Stimulated activated memory B cell treated with anti-CD40 and anti-IgM and Interleukin-4, amounts not matched to agents 10 μg/mL and 1 μg/mL and 100 μg/mL, for 72 hours (primary cell): ENCODE measurements around the gene KANSL3.

Experiments
- ATAC-seq: fragments of 150-1000 bp; cut with Tn5 transposase; 2 replicates; pipeline ENCODE4 v1.10.0; 2021
- H3K27ac Mint-ChIP-seq: one replicate; pipeline ENCODE4 v1.8.0; 2022; ENCODE audit warnings: mild to moderate bottlenecking, mixed read lengths
- H3K27me3 Mint-ChIP-seq: one replicate; pipeline ENCODE4 v1.8.0; 2022; ENCODE audit warnings: mixed read lengths
- H3K36me3 Mint-ChIP-seq: one replicate; pipeline ENCODE4 v1.8.0; 2022; ENCODE audit warnings: mixed read lengths
- H3K4me1 Mint-ChIP-seq: one replicate; pipeline ENCODE4 v1.8.0; 2022; ENCODE audit warnings: mixed read lengths
- H3K4me3 Mint-ChIP-seq: one replicate; pipeline ENCODE4 v1.8.0; 2022; ENCODE audit warnings: mild to moderate bottlenecking, moderate library complexity, mixed read lengths
- H3K9me3 Mint-ChIP-seq: one replicate; pipeline ENCODE4 v1.8.0; 2022; ENCODE audit warnings: mixed read lengths

Gene KANSL3

GRCh38 chr2:96550787-96551604 is 87.1 kb downstream of the KANSL3 start:
- Mint-ChIP-seq H3K36me3 (peaks cover 35% of the 10 kb centered on the region), H3K9me3 (no peaks in the 10 kb centered on the region), H3K27me3 (no peaks in the 10 kb centered on the region)

GRCh38 chr2:96549967-96550786 is 87.9 kb downstream of the KANSL3 start:
- Mint-ChIP-seq H3K36me3 (peaks cover 37% of the 10 kb centered on the region), H3K4me1 (peaks cover 42% of the 10 kb centered on the region), H3K27ac (no peak overlapping the region), H3K9me3 (no peaks in the 10 kb centered on the region), H3K4me3 (no peak overlapping the region), H3K27me3 (no peaks in the 10 kb centered on the region)
- ATAC-seq = no peak

More at GRCh38 chr2:96550787-96551604, 87.1 kb downstream of the KANSL3 start:
- Mint-ChIP-seq H3K27ac (no peak overlapping the region), H3K4me1 (peaks cover 41% of the 10 kb centered on the region), H3K4me3 (no peak overlapping the region)
- ATAC-seq = no peak

GRCh38 chr2:96549466-96549785 is 88.7 kb downstream of the KANSL3 start:
- no peaks in the 10 kb centered on the region for H3K9me3 Mint-ChIP-seq
- no peaks in the 10 kb centered on the region for H3K27me3 Mint-ChIP-seq
- ATAC-seq = no peak
- H3K36me3 Mint-ChIP-seq = peaks cover 42% of the 10 kb centered on the region
- peaks cover 34% of the 10 kb centered on the region for H3K4me1 Mint-ChIP-seq
- H3K27ac Mint-ChIP-seq = no peak overlapping the region
- no peak overlapping the region for H3K4me3 Mint-ChIP-seq

DNA sequence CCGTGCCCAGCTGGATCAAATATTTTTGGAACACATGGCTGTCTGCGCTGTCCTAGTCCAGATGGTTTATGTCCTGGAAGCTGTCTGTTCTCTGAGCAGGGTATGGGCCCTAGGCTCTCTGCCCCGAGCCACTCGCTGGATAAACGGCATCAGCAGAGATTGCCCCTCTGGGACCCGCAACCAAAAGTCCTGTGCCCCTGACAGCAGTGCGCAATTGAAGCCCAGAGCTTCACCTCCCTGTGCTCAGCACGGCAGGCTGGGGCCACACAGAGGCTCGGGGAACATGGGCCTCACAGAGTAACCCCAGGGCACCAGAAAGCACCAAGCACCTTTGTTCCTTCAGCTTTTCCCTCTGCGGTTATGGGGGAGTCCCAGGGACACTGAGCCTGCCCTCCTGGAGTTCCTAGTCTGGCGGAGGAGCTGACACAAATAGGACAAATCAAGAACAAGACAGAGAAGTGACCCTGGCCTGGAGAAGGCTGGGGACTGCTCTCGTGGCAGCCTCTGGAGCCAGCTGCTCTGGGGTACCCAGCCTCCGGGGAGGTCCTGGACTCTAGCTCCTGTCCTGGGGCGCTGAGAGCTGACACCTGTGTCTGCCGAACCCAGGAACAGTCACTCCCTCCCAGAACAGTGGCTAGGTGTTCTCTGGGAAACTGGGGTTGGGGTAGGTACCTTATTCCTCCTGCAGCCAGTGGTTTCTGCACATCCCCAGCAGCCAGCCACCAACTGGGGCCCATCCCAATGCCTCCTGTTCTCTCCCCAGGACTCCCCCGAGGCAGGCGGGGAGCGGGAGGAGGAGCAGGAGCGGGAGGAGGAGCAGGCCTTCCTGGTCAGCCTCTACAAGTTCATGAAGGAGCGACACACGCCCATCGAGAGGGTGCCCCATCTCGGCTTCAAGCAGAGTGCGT is 89.3 kb downstream of the KANSL3 start:
- Mint-ChIP-seq H3K36me3 (peaks cover 48% of the 10 kb centered on the region), H3K9me3 (no peaks in the 10 kb centered on the region), H3K27me3 (no peaks in the 10 kb centered on the region), H3K4me1 (peaks cover 28% of the 10 kb centered on the region), H3K27ac (no peak overlapping the region), H3K4me3 (no peak overlapping the region)
- ATAC-seq = no peak

DNA sequence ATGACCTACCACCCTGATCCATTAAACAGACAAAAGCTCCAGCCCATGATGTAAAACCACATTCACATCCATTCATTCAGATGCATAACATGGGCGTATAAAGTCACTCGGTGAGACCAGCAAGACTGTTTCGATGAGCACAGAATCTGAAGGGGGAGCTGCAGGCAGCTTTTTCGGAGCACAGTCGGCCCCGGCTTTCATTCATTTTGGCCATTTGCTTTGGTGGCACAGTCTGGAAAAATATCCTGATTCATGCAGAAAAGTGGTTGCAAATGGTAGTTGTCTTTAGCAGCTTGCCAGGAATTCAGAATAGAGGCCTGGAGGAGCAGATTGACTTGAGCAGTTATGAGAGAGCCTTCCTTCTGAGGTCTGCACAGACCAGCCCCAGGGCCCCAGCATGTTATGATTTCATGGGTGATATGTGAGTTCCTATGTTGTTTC is 90.4 kb downstream of the KANSL3 start:
- no peaks in the 10 kb centered on the region for H3K27me3 Mint-ChIP-seq
- H3K27ac Mint-ChIP-seq = peak overlapping the region; percentile 9
- H3K36me3 Mint-ChIP-seq = peaks cover 48% of the 10 kb centered on the region
- H3K4me3 Mint-ChIP-seq = no peak overlapping the region
- ATAC-seq = no peak
- H3K4me1 Mint-ChIP-seq = peaks cover 19% of the 10 kb centered on the region
- no peaks in the 10 kb centered on the region for H3K9me3 Mint-ChIP-seq

GRCh38 chr2:96547203-96547641 is 90.9 kb downstream of the KANSL3 start:
- no peaks in the 10 kb centered on the region for H3K27me3 Mint-ChIP-seq
- ATAC-seq = no peak
- no peak overlapping the region for H3K4me3 Mint-ChIP-seq
- H3K4me1 Mint-ChIP-seq = peaks cover 23% of the 10 kb centered on the region
- peak overlapping the region; percentile 9 for H3K27ac Mint-ChIP-seq
- peaks cover 50% of the 10 kb centered on the region for H3K36me3 Mint-ChIP-seq
- H3K9me3 Mint-ChIP-seq = no peaks in the 10 kb centered on the region

DNA sequence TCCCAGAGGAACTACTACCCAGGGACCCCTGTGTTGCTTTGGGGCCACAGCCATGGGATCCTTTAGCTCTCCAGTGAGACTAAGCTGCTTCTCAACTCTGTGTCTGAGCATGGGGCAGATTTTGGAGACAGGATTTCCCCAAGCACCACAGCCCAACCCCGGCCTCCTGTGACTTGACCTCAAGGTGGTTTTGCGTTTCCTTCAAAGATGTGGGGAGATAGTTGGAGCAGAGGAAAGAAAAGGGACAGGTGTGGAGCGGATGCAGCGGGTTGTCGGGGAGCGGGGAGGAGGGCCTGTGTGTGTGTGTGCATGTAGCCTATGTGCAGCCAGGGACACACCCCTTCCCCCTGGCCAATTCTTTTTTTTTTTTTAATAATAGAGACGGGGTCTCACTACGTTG is 91.3 kb downstream of the KANSL3 start:
- ATAC-seq = no peak
- peaks cover 27% of the 10 kb centered on the region for H3K4me1 Mint-ChIP-seq
- peaks cover 46% of the 10 kb centered on the region for H3K36me3 Mint-ChIP-seq
- no peaks in the 10 kb centered on the region for H3K9me3 Mint-ChIP-seq
- H3K4me3 Mint-ChIP-seq = no peak overlapping the region
- H3K27ac Mint-ChIP-seq = no peak overlapping the region
- H3K27me3 Mint-ChIP-seq = no peaks in the 10 kb centered on the region

DNA sequence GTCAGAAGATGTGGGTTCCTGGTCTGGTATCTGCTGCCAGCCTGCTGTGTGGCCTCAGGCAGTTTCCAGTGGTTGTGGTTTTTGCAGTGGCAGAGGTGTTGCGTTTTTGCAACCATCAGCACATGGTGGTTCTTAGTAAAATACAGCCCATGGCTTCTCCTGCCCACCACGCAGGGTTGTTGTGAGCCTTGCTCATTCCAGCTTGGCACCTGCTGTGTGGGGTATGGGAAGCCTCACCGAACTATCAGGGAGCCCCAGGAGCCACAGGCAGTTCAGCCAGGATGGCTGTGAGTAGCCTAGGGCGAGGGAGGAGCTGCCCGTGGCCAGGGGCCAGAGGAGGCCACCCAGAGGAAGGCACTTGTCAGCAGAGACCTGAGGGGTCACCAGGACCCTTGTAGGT is 91.8 kb downstream of the KANSL3 start:
- no peak overlapping the region for H3K4me3 Mint-ChIP-seq
- H3K36me3 Mint-ChIP-seq = peaks cover 44% of the 10 kb centered on the region
- no peak for ATAC-seq
- peaks cover 32% of the 10 kb centered on the region for H3K4me1 Mint-ChIP-seq
- H3K27me3 Mint-ChIP-seq = no peaks in the 10 kb centered on the region
- H3K27ac Mint-ChIP-seq = no peak overlapping the region
- no peaks in the 10 kb centered on the region for H3K9me3 Mint-ChIP-seq
